KG1 (cell line): ENCODE data around the gene TENT4B.
"Not testable (repeated sequence)": the region's sequence is repeated elsewhere in the genome, so short reads cannot be mapped to it uniquely, and the experiment has no call there.

Experiments
- DNase-seq: peaks from one replicate; lab custom pipeline; 2025; lab: John Stamatoyannopoulos, UW

Gene TENT4B

GRCh38 chr16:50154420-50154950 is 1.4 kb downstream of the TENT4B start:
- no peak for DNase-seq

- no peak for DNase-seq
Measured at GRCh38 chr16:50155925-50156324, 2.8 kb downstream of the TENT4B start.

GRCh38 chr16:50156590-50156989 is 3.5 kb downstream of the TENT4B start:
- no peak for DNase-seq

- no peak for DNase-seq
Measured at GRCh38 chr16:50160495-50161164, 7.5 kb downstream of the TENT4B start.

GRCh38 chr16:50161950-50162349 is 8.8 kb downstream of the TENT4B start:
- no peak for DNase-seq

GRCh38 chr16:50165473-50165872 is 12.4 kb downstream of the TENT4B start:
- no peak for DNase-seq

- no peak for DNase-seq
Measured at GRCh38 chr16:50166511-50167500, 13.7 kb downstream of the TENT4B start.

GRCh38 chr16:50167556-50167955 is 14.4 kb downstream of the TENT4B start:
- DNase-seq = no peak

- no peak for DNase-seq
Measured at GRCh38 chr16:50169555-50170096, 16.5 kb downstream of the TENT4B start.

- DNase-seq = not testable (repeated sequence)
Measured at GRCh38 chr16:50171773-50172172, 18.7 kb downstream of the TENT4B start.

GRCh38 chr16:50172195-50172922 is 19.3 kb downstream of the TENT4B start:
- DNase-seq = no peak

GRCh38 chr16:50173316-50173715 is 20.2 kb downstream of the TENT4B start:
- no peak for DNase-seq

- DNase-seq = no peak
Measured at GRCh38 chr16:50178491-50178941, 25.4 kb downstream of the TENT4B start.

- no peak for DNase-seq
Measured at GRCh38 chr16:50182441-50182840, 29.3 kb downstream of the TENT4B start.

- DNase-seq = no peak
Measured at GRCh38 chr16:50183316-50183715, 30.2 kb downstream of the TENT4B start.

GRCh38 chr16:50185005-50185505 is 31.9 kb downstream of the TENT4B start:
- DNase-seq = no peak

GRCh38 chr16:50188619-50189136 is 35.6 kb downstream of the TENT4B start:
- DNase-seq = no peak

GRCh38 chr16:50190292-50190691 is 37.2 kb downstream of the TENT4B start:
- no peak for DNase-seq

- no peak for DNase-seq
Measured at GRCh38 chr16:50192386-50193050, 39.4 kb downstream of the TENT4B start.

GRCh38 chr16:50193594-50193993 is 40.5 kb downstream of the TENT4B start:
- DNase-seq = no peak

GRCh38 chr16:50195276-50195675 is 42.2 kb downstream of the TENT4B start:
- no peak for DNase-seq
